ENCODE results near the gene THY1. TPM values are rescaled to one million over a fixed set of nuclear protein-coding genes. Genes with fewer than 3 reads are reported as not detected.

Gene THY1
- total and polyA plus RNA-seq, 2 of the 8 experiments (the other 6 are each of a cell fraction or from before 2014, with no cell fraction given), result 286 to 2,479 TPM

GRCh38 chr11:119431523-119431922, 8.6 kb upstream of the THY1 start (continued):
- TF ChIP-seq CTCF (IDR thresholded peaks at IDR 0.05; ENCODE audit: control extremely low read depth in 1 of 3, insufficient read depth in 1 of 3, low read depth in 1 of 3, low read length in 3 of 3) (no peak), PHF8 (conservative IDR thresholded peaks at IDR 0.05; ENCODE audit: low read depth, low read length) (no peak), BACH1 (IDR thresholded peaks at IDR 0.05; ENCODE audit: low read length) (no peak), POLR2A (IDR thresholded peaks at IDR 0.05; ENCODE audit: control extremely low read depth in 1 of 2, low read depth in 2 of 2, low read length in 2 of 2) (no peak), SP2 (IDR thresholded peaks at IDR 0.05; ENCODE audit: low read length) (no peak), JUND (IDR thresholded peaks at IDR 0.05; ENCODE audit: low read length) (no peak), TEAD4 (IDR thresholded peaks at IDR 0.05; ENCODE audit: low read depth, low read length) (no peak), POLR2AphosphoS5 (IDR thresholded peaks at IDR 0.05; ENCODE audit: low read depth, low read length) (no peak)
